SK-N-MC (cell line): ENCODE results near the gene RMI1.

Experiments used
- EZH2 ChIP-seq: fragments of 200-600 bp; sonication (generic); IDR thresholded peaks from one replicate; pipeline ENCODE4 v1.6.1; 2017; ENCODE audit warnings: antibody characterized with exemption
- POLR2AphosphoS5 ChIP-seq: IDR thresholded peaks from 2 replicates; pipeline ENCODE4 v1.6.1; 2012; ENCODE audit warnings: mild to moderate bottlenecking, low read depth, low read length, borderline replicate concordance

DNA sequence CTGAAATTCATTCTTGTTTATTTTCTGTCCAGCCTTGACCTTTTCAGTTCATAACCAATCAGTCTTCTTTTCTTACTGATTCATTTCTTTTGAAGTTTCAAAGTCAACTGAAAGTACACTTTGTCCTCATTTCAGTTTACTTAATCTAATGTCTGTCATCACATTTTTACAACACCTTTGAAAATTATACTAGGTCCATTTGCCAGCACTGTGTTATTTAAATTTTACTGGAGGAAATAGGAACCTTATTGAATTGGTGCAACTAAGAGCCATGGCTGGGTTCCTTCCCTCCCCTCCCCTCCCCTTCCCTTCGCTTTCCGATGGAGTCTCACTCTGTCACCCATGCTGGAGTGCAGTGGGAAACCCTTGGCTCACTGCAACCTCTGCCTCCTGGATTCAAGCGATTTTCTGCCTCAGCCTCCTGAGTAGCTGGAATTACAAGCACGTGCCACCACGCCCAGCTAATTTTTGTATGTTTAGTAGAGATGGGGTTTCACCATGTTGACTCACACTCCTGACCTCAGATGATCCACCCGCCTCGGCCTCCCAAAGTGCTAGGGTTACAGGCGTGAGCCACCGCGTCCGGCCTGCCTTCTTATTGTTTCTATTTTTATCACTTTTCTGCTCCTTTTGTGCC is 6.3 kb downstream of the RMI1 start:
- TF ChIP-seq POLR2AphosphoS5 (no peak), EZH2 (no peak)
